Measurements from ENCODE around the gene AKT1.

GRCh38 chr14:104799244-104800014, 3.9 kb upstream of the AKT1 start:
- no peak for TF ChIP-seq CTCF (IDR thresholded peaks at IDR 0.05)
- TF ChIP-seq POLR2A (IDR thresholded peaks at IDR 0.05), result no peak
